CD4-positive, alpha-beta T cell treated with Interleukin-6 at 100 ng/mL for 8 hours (primary cell): ENCODE data around the gene MRPL43.

Experiments used
- DNase-seq: peaks from one replicate; pipeline ENCODE4 v3.0.0-alpha.2; 2020; ENCODE audit warnings: mixed read lengths, low spot score

MRPL43 gene

GRCh38 chr10:100966887-100967286 lies 20.4 kb downstream of the MRPL43 start:
- no peak for DNase-seq

- no peak for DNase-seq
Observed at GRCh38 chr10:100965820-100966219, 21.5 kb downstream of the MRPL43 start.

GRCh38 chr10:100963826-100964225 lies 23.5 kb downstream of the MRPL43 start:
- DNase-seq, result no peak

GRCh38 chr10:100962351-100963080 lies 24.8 kb downstream of the MRPL43 start:
- DNase-seq, result no peak

GRCh38 chr10:100960251-100960650 lies 27.0 kb downstream of the MRPL43 start:
- DNase-seq, result no peak

- DNase-seq, result no peak
Observed at GRCh38 chr10:100948916-100949315, 38.4 kb downstream of the MRPL43 start.

GRCh38 chr10:100945754-100946153 lies 41.5 kb downstream of the MRPL43 start:
- DNase-seq, result no peak

- DNase-seq, result no peak
Observed at GRCh38 chr10:100943508-100943907, 43.8 kb downstream of the MRPL43 start.

GRCh38 chr10:100942229-100942628 lies 45.1 kb downstream of the MRPL43 start:
- no peak for DNase-seq

- no peak for DNase-seq
Observed at GRCh38 chr10:100939763-100940344, 47.4 kb downstream of the MRPL43 start.
